Stimulated activated CD8-positive, alpha-beta memory T cell treated with anti-CD3 and anti-CD28 coated beads, Interleukin-15, amount 100 ng/mL, for 4 hours (primary cell): ENCODE results near the gene PPFIA3.
"Not testable (repeated sequence)": the region's sequence is repeated elsewhere in the genome, so short reads cannot be mapped to it uniquely, and the experiment has no call there.

ENCODE experiments used
- DNase-seq, 2 donors: peaks; one replicate each; pipeline ENCODE4 v3.0.0-alpha.2; 2020; ENCODE audit warnings: low read depth in 2 of 2

PPFIA3 gene

GRCh38 chr19:49123285-49123684, 3.9 kb downstream of the PPFIA3 start:
- DNase-seq, result not testable (repeated sequence)

GRCh38 chr19:49125025-49125731, 5.8 kb downstream of the PPFIA3 start:
- no peak for DNase-seq

GRCh38 chr19:49126575-49126974, 7.2 kb downstream of the PPFIA3 start:
- no peak for DNase-seq

- not testable (repeated sequence) for DNase-seq
Measured at GRCh38 chr19:49127225-49127624, 7.9 kb downstream of the PPFIA3 start.

GRCh38 chr19:49127674-49128544, 8.6 kb downstream of the PPFIA3 start:
- DNase-seq, result peak; percentile 84 to 85

GRCh38 chr19:49128545-49129237, 9.3 kb downstream of the PPFIA3 start:
- no peak for DNase-seq

- DNase-seq, result no peak
Measured at GRCh38 chr19:49129238-49129583, 9.9 kb downstream of the PPFIA3 start.

GRCh38 chr19:49130325-49130724, 11.0 kb downstream of the PPFIA3 start:
- no peak for DNase-seq

- no peak for DNase-seq
Measured at GRCh38 chr19:49132974-49133609, 13.7 kb downstream of the PPFIA3 start.

GRCh38 chr19:49133621-49134454, 14.5 kb downstream of the PPFIA3 start:
- DNase-seq, result no peak

- DNase-seq, result no peak
Measured at GRCh38 chr19:49135686-49136085, 16.3 kb downstream of the PPFIA3 start.

- no peak for DNase-seq
Measured at GRCh38 chr19:49136771-49137171, 17.4 kb downstream of the PPFIA3 start.

GRCh38 chr19:49140951-49141350, 21.6 kb downstream of the PPFIA3 start:
- no peak for DNase-seq

- no peak for DNase-seq
Measured at GRCh38 chr19:49141352-49141751, 22.0 kb downstream of the PPFIA3 start.

- no peak for DNase-seq
Measured at GRCh38 chr19:49142866-49143335, 23.6 kb downstream of the PPFIA3 start.

GRCh38 chr19:49145573-49146407, 26.4 kb downstream of the PPFIA3 start:
- peak; percentile 38 to 49 for DNase-seq

- not testable (repeated sequence) for DNase-seq
Measured at GRCh38 chr19:49146408-49146770, 27.0 kb downstream of the PPFIA3 start.

GRCh38 chr19:49148044-49148682, 28.8 kb downstream of the PPFIA3 start:
- DNase-seq, result no peak

- DNase-seq, result peak; percentile 48 to 60
Measured at GRCh38 chr19:49148784-49149651, 29.7 kb downstream of the PPFIA3 start.
